Transverse colon (tissue), 4 donors: Measurements from ENCODE around the gene ABL2. TPM values are rescaled to one million over a fixed set of nuclear protein-coding genes. Genes with fewer than 3 reads are reported as not detected.

Experiments
- DNase-seq: peaks from one replicate; pipeline ENCODE4 v3.0.0-alpha.2; 2019
- H3K27ac ChIP-seq, 4 donors: fragments of 200-600 bp; sonication (generic); 2 replicates each; pipeline ENCODE4 v1.5.1; 2016 to 2018; ENCODE audit warnings: inconsistent platforms in 4 of 4
- H3K27me3 ChIP-seq: fragments of 200-600 bp; sonication (generic); 2 replicates; pipeline ENCODE4 v1.5.1; 2017; ENCODE audit warnings: inconsistent platforms
- H3K36me3 ChIP-seq, 4 donors: fragments of 200-600 bp; sonication (generic); 2 replicates each; pipeline ENCODE4 v1.5.1; 2017 to 2019; ENCODE audit warnings: inconsistent platforms in 4 of 4
- H3K4me1 ChIP-seq, 4 donors: fragments of 200-600 bp; sonication (generic); 2 replicates each; pipeline ENCODE4 v1.5.1; 2017 to 2020; ENCODE audit warnings: inconsistent platforms in 4 of 4
- H3K4me3 ChIP-seq, 4 donors: fragments of 200-600 bp; sonication (generic); 1 replicate in 1 of 4; 2 replicates in 3 of 4; pipeline versions ENCODE4 v1.5.1 to v1.6.1; 2017 to 2019; ENCODE audit warnings: inconsistent platforms in 4 of 4
- H3K9me3 ChIP-seq, 2 donors: fragments of 200-600 bp; sonication (generic); 2 replicates each; pipeline ENCODE4 v1.5.1; 2017 to 2019; ENCODE audit warnings: inconsistent platforms in 2 of 2
- CTCF ChIP-seq, 5 experiments: fragments of 200-600 bp in 3 of 5; fragments of 450-650 bp in 2 of 5; sonication (generic) in 3 of 5; IDR thresholded peaks; 1 replicate in 2 of 5; 2 replicates in 3 of 5; pipeline ENCODE4 v1.5.1; 2016 to 2017; ENCODE audit warnings: antibody characterized with exemption in 5 of 5, inconsistent platforms in 3 of 5, mild to moderate bottlenecking in 2 of 5, moderate library complexity in 1 of 5
- EP300 ChIP-seq: sonication (generic); formaldehyde crosslinking; IDR thresholded peaks from one replicate; pipeline ENCODE4 v1.6.1; 2017; ENCODE audit warnings: antibody characterized with exemption, low read depth
- POLR2A ChIP-seq: fragments of 450-650 bp; IDR thresholded peaks from one replicate; pipeline ENCODE4 v1.6.1; 2016; ENCODE audit warnings: antibody characterized with exemption, mild to moderate bottlenecking, moderate library complexity
- POLR2AphosphoS5 ChIP-seq, 3 donors: sonication (generic); formaldehyde crosslinking; IDR thresholded peaks; one replicate each; pipeline ENCODE4 v1.6.1; 2016; ENCODE audit warnings: antibody characterized with exemption in 3 of 3
- WGBS, 2 donors: methylation state at CpG; one replicate each; pipeline ENCODE4 v1.1.5; 2018; ENCODE audit warnings: low coverage in 1 of 2; 5-methylcytosine and 5-hydroxymethylcytosine counted together
- in situ Hi-C, 4 donors: fragments of 200-750 bp; cut with MboI; loops; one replicate each; pipeline versions ENCODE4 v1.15.0 to v1.15.1; 2017; ENCODE audit warnings: low sequenced_read_pairs in 3 of 4, low pct_ligation_motif_present in 1 of 4, low pct_unique_long_range_greater_than_20kb in 1 of 4
- intact Hi-C: fragments of 100-400 bp; cut with DNase I; formaldehyde crosslinking; loops from one replicate; pipeline ENCODE4 v1.15.1; 2023; ENCODE audit warnings: low total_unique reads
- total RNA-seq, 4 donors: library from RNA; depleted of rRNA; stranded (reverse); fragments of >200 nt; gene quantifications; one replicate each; pipeline ENCODE4 v1.1.0, GENCODE V29; 2016

Gene ABL2
- total RNA-seq, 4 donors from 2014 or later: 9.6 to 51.7 (median 14.3) TPM

- Histone ChIP-seq H3K4me3 (no peak overlapping the region), H3K4me1 (peaks cover 0 to 12% (median 2%) of the 10 kb centered on the region in 4 donors), H3K9me3 (no peaks in the 10 kb centered on the region), H3K36me3 (no peaks in the 10 kb centered on the region), H3K27me3 (no peaks in the 10 kb centered on the region), H3K27ac (no peak overlapping the region)
- 47 to 52% methylated on average over 3 of the region's 3 CpGs for WGBS, 2 donors
- DNase-seq: no peak
- intact Hi-C loops: no loop called here
- TF ChIP-seq CTCF (IDR thresholded peaks at IDR 0.05) (no peak), EP300 (no peak), POLR2AphosphoS5 (IDR thresholded peaks at IDR 0.05) (no peak), POLR2A (no peak)
- in situ Hi-C loops: loop anchor here in 2 of 4 donors (25.0 kb wide), 2 partner anchors 98 to 323 kb away; partner anchors contain the start of genes AXDND1 (in 1 of the 2), NPHS2 (in 1 of the 2) and TDRD5 (in 1 of the 2)
Observed at GRCh38 chr1:179264507-179264906, 35.0 kb upstream of the ABL2 start.

- no peak for TF ChIP-seq POLR2A
- TF ChIP-seq POLR2AphosphoS5 (IDR thresholded peaks at IDR 0.05): no peak
- TF ChIP-seq CTCF (IDR thresholded peaks at IDR 0.05): no peak
- no peak for TF ChIP-seq EP300
- Histone ChIP-seq H3K4me3 (no peak overlapping the region), H3K4me1 (peaks cover 0 to 12% (median 2%) of the 10 kb centered on the region in 4 donors), H3K27ac (no peak overlapping the region), H3K27me3 (no peaks in the 10 kb centered on the region), H3K36me3 (no peaks in the 10 kb centered on the region), H3K9me3 (no peaks in the 10 kb centered on the region)
- intact Hi-C loops (no loop called here), in situ Hi-C loops (loop anchor here in 2 of 4 donors (25.0 kb wide), 2 partner anchors 99 to 324 kb away; partner anchors contain the start of genes AXDND1 (in 1 of the 2), NPHS2 (in 1 of the 2) and TDRD5 (in 1 of the 2))
- DNase-seq: no peak
Observed at GRCh38 chr1:179263121-179263520, 33.6 kb upstream of the ABL2 start.

- WGBS, 2 donors: 85 to 91% methylated on average over 1 of the region's 1 CpG
- peaks cover 0 to 12% (median 2%) of the 10 kb centered on the region in 4 donors for H3K4me1 ChIP-seq
- TF ChIP-seq POLR2A (no peak), POLR2AphosphoS5 (IDR thresholded peaks at IDR 0.05) (no peak), EP300 (no peak), CTCF (IDR thresholded peaks at IDR 0.05) (no peak)
- in situ Hi-C loops: loop anchor here in 2 of 4 donors (25.0 kb wide), 2 partner anchors 100 to 325 kb away; partner anchors contain the start of genes AXDND1 (in 1 of the 2), NPHS2 (in 1 of the 2) and TDRD5 (in 1 of the 2)
- H3K27ac ChIP-seq: no peak overlapping the region
- no peaks in the 10 kb centered on the region for H3K9me3 ChIP-seq
- no peak for DNase-seq
- H3K36me3 ChIP-seq: no peaks in the 10 kb centered on the region
- intact Hi-C loops: no loop called here
- no peak overlapping the region for H3K4me3 ChIP-seq
- no peaks in the 10 kb centered on the region for H3K27me3 ChIP-seq
Observed at GRCh38 chr1:179262183-179262582, 32.7 kb upstream of the ABL2 start.

GRCh38 chr1:179253286-179253972 lies 24.0 kb upstream of the ABL2 start:
- intact Hi-C loops: no loop called here

More at GRCh38 chr1:179253286-179253972, 24.0 kb upstream of the ABL2 start:
- Histone ChIP-seq H3K9me3 (no peaks in the 10 kb centered on the region), H3K27me3 (no peaks in the 10 kb centered on the region), H3K4me1 (no peaks in the 10 kb centered on the region), H3K4me3 (no peak overlapping the region), H3K36me3 (no peaks in the 10 kb centered on the region), H3K27ac (no peak overlapping the region)
- 75 to 84% methylated on average over 5 to 8 of the region's 8 CpGs for WGBS, 2 donors
- TF ChIP-seq EP300 (no peak), POLR2A (no peak), POLR2AphosphoS5 (IDR thresholded peaks at IDR 0.05) (no peak), CTCF (IDR thresholded peaks at IDR 0.05) (no peak)
- in situ Hi-C loops: loop anchor here in 2 of 4 donors (25.0 kb wide), 2 partner anchors 109 to 334 kb away; partner anchors contain the start of genes AXDND1 (in 1 of the 2), NPHS2 (in 1 of the 2) and TDRD5 (in 1 of the 2)
- DNase-seq: no peak
